ENCODE data around the gene SCAPER. TPM values are rescaled to one million over a fixed set of nuclear protein-coding genes. Genes with fewer than 3 reads are reported as not detected.
"Not testable (repeated sequence)": the region's sequence is repeated elsewhere in the genome, so short reads cannot be mapped to it uniquely, and the experiment has no call there.

The SCAPER gene
- total RNA-seq, 1 experiment from 2014 or later: 21.5 TPM

GRCh38 chr15:76732321-76732720 is 172.8 kb downstream of the SCAPER start:
- H3K27ac ChIP-seq (ENCODE audit: low read depth, low read length, poor library complexity, severe bottlenecking); H3K27me3 ChIP-seq (replicated peaks; ENCODE audit: insufficient read depth, low read depth, low read length, poor library complexity); H3K4me3 ChIP-seq (ENCODE audit: low read depth, low read length, poor library complexity, severe bottlenecking); BruUV-seq (replicated peaks); POLR2A ChIA-PET (ENCODE audit: low non-redundant PET); H3K4me1 ChIP-seq (ENCODE audit: insufficient read depth, low read length, poor library complexity, severe bottlenecking); CTCF ChIA-PET; H3K36me3 ChIP-seq (ENCODE audit: insufficient read depth, low read length, poor library complexity, severe bottlenecking); H3K9me3 ChIP-seq (ENCODE audit: low read depth, low read length, poor library complexity, severe bottlenecking); intact Hi-C loops (cut with micrococcal nuclease; ENCODE audit: unreplicated experiment): not testable (repeated sequence)
- peak; percentile 22 for DNase-seq (ENCODE audit: low spot score)
- TF ChIP-seq CTCF (conservative IDR thresholded peaks at IDR 0.05; ENCODE audit: low read depth, low read length): 0 out of 2 replicates have a peak, but pooled peaks have one; percentile 23

GRCh38 chr15:76730262-76730661 is 174.9 kb downstream of the SCAPER start:
- H3K4me1 ChIP-seq (ENCODE audit: insufficient read depth, low read length, poor library complexity, severe bottlenecking): no peaks in the 10 kb centered on the region
- BruUV-seq (replicated peaks): no TSS peak
- no peak overlapping the region for H3K4me3 ChIP-seq (ENCODE audit: low read depth, low read length, poor library complexity, severe bottlenecking)
- no peak overlapping the region for H3K27ac ChIP-seq (ENCODE audit: low read depth, low read length, poor library complexity, severe bottlenecking)
- DNase-seq (ENCODE audit: low spot score): no peak
- ChIA-PET POLR2A (ENCODE audit: low non-redundant PET) (no interaction called here), CTCF (interaction anchor here (0.8 kb wide), 1 partner anchor 138 kb away, joined by 3 read pairs; no protein-coding TSS in a partner anchor)
- TF ChIP-seq CTCF (conservative IDR thresholded peaks at IDR 0.05; ENCODE audit: low read depth, low read length) (no peak), EZH2 (IDR thresholded peaks at IDR 0.05; ENCODE audit: borderline replicate concordance, low read depth, low read length, poor library complexity, severe bottlenecking) (no peak)
- H3K9me3 ChIP-seq (ENCODE audit: low read depth, low read length, poor library complexity, severe bottlenecking): peaks cover 4% of the 10 kb centered on the region
- no peaks in the 10 kb centered on the region for H3K27me3 ChIP-seq (replicated peaks; ENCODE audit: insufficient read depth, low read depth, low read length, poor library complexity)
- intact Hi-C loops (cut with micrococcal nuclease; ENCODE audit: unreplicated experiment): no loop called here
- H3K36me3 ChIP-seq (ENCODE audit: insufficient read depth, low read length, poor library complexity, severe bottlenecking): no peaks in the 10 kb centered on the region

DNA sequence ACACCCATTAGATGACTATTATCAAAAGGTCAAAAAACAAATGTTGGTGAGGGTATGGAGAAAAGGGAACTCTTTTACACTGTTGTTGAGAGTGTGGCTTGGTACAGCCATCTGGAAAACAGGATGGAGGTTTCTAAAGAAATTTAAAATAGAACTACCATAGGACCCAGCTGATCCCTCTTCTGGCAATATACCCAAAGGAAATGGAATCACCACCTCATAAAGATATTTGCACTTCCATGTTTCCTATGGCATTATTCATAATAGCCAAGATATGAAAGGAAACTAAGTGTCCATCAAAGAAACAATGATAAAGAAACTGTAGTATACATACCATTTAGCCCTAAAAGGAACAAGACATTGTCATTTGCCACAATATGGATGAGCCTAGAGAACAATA is 186.3 kb downstream of the SCAPER start:
- BruUV-seq (replicated peaks): no TSS peak
- H3K36me3 ChIP-seq (ENCODE audit: insufficient read depth, low read length, poor library complexity, severe bottlenecking): no peaks in the 10 kb centered on the region

More for the DNA sequence above, 186.3 kb downstream of the SCAPER start:
- CTCF ChIA-PET: no interaction called here
- POLR2A ChIA-PET (ENCODE audit: low non-redundant PET): no interaction called here
- Histone ChIP-seq H3K4me1 (ENCODE audit: insufficient read depth, low read length, poor library complexity, severe bottlenecking) (no peaks in the 10 kb centered on the region), H3K27ac (ENCODE audit: low read depth, low read length, poor library complexity, severe bottlenecking) (no peak overlapping the region), H3K9me3 (ENCODE audit: low read depth, low read length, poor library complexity, severe bottlenecking) (no peaks in the 10 kb centered on the region), H3K4me3 (ENCODE audit: low read depth, low read length, poor library complexity, severe bottlenecking) (no peak overlapping the region), H3K27me3 (replicated peaks; ENCODE audit: insufficient read depth, low read depth, low read length, poor library complexity) (no peaks in the 10 kb centered on the region)
- TF ChIP-seq CTCF (conservative IDR thresholded peaks at IDR 0.05; ENCODE audit: low read depth, low read length) (no peak), EZH2 (IDR thresholded peaks at IDR 0.05; ENCODE audit: borderline replicate concordance, low read depth, low read length, poor library complexity, severe bottlenecking) (no peak)
- no peak for DNase-seq (ENCODE audit: low spot score)
- intact Hi-C loops (cut with micrococcal nuclease; ENCODE audit: unreplicated experiment): no loop called here
